Stimulated activated CD8-positive, alpha-beta memory T cell treated with anti-CD3 and anti-CD28 coated beads, Interleukin-12 subunit alpha, Interleukin-12 subunit beta, amount 100 ng/mL, for 1 hour (primary cell): ENCODE measurements around the gene CYP2S1.

Experiments used
- DNase-seq: peaks from one replicate; pipeline ENCODE4 v3.0.0-alpha.2; 2020; ENCODE audit warnings: low read depth

Gene CYP2S1

GRCh38 chr19:41195675-41196497, 2.9 kb downstream of the CYP2S1 start:
- no peak for DNase-seq

GRCh38 chr19:41198559-41198958, 5.5 kb downstream of the CYP2S1 start:
- DNase-seq = no peak

GRCh38 chr19:41203371-41203770, 10.4 kb downstream of the CYP2S1 start:
- no peak for DNase-seq

GRCh38 chr19:41204338-41204737, 11.3 kb downstream of the CYP2S1 start:
- peak; percentile 75 for DNase-seq

GRCh38 chr19:41205995-41206394, 13.0 kb downstream of the CYP2S1 start:
- no peak for DNase-seq

- no peak for DNase-seq
Measured at GRCh38 chr19:41206456-41206855, 13.4 kb downstream of the CYP2S1 start.

GRCh38 chr19:41206926-41207750, 14.1 kb downstream of the CYP2S1 start:
- DNase-seq = no peak

- DNase-seq = no peak
Measured at GRCh38 chr19:41214161-41214560, 21.1 kb downstream of the CYP2S1 start.

GRCh38 chr19:41217741-41218140, 24.7 kb downstream of the CYP2S1 start:
- DNase-seq = no peak

- no peak for DNase-seq
Measured at GRCh38 chr19:41218249-41218614, 25.2 kb downstream of the CYP2S1 start.

GRCh38 chr19:41218615-41219507, 25.8 kb downstream of the CYP2S1 start, which contains the start of gene AXL:
Gene AXL (plus strand): TSS chr19:41219223. CDS start chr19:41219393, 170 bp downstream.
- DNase-seq = no peak

- no peak for DNase-seq
Measured at GRCh38 chr19:41219924-41220567, 27.0 kb downstream of the CYP2S1 start.

- no peak for DNase-seq
Measured at GRCh38 chr19:41220811-41221210, 27.8 kb downstream of the CYP2S1 start.

- DNase-seq = no peak
Measured at GRCh38 chr19:41221514-41222205, 28.6 kb downstream of the CYP2S1 start.

GRCh38 chr19:41222240-41222639, 29.2 kb downstream of the CYP2S1 start:
- DNase-seq = no peak

- no peak for DNase-seq
Measured at GRCh38 chr19:41223431-41224234, 30.6 kb downstream of the CYP2S1 start.

GRCh38 chr19:41224632-41225031, 31.6 kb downstream of the CYP2S1 start:
- DNase-seq = no peak

- peak; percentile 22 for DNase-seq
Measured at GRCh38 chr19:41225238-41226052, 32.4 kb downstream of the CYP2S1 start.
